Activated naive CD4-positive, alpha-beta T cell treated with Interleukin-2 at 50 U/mL for 16 hours (primary cell): ENCODE results near the gene TAF4B.
"Not testable (repeated sequence)": the region's sequence is repeated elsewhere in the genome, so short reads cannot be mapped to it uniquely, and the experiment has no call there.

Source experiments
- DNase-seq: peaks from one replicate; pipeline ENCODE4 v3.0.0-alpha.2; 2020

Gene TAF4B

GRCh38 chr18:26317398-26317797, 91.2 kb downstream of the TAF4B start:
- no peak for DNase-seq

DNA sequence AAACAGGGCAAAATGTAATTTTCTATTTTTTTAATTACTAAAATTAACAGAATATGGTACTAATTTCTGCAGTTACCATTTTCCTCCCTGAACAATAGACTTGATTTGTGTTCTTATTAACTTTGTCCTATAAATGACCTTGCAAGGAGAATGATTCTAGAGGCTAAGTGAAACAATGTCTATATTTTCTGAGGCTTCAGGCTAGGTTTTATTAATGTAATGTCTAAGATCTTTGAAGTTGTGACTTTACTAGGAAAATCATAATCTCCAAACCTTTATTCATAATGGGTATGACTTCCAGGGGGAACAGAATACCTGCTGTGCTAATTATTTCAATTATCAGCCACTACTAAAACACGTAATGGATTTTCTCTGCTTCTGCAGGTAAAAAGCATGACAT, 94.4 kb downstream of the TAF4B start:
- no peak for DNase-seq

GRCh38 chr18:26322890-26323653, 96.8 kb downstream of the TAF4B start:
- DNase-seq: no peak

GRCh38 chr18:26325771-26326170, 99.5 kb downstream of the TAF4B start:
- no peak for DNase-seq

GRCh38 chr18:26327062-26327461, 100.8 kb downstream of the TAF4B start:
- DNase-seq: no peak

DNA sequence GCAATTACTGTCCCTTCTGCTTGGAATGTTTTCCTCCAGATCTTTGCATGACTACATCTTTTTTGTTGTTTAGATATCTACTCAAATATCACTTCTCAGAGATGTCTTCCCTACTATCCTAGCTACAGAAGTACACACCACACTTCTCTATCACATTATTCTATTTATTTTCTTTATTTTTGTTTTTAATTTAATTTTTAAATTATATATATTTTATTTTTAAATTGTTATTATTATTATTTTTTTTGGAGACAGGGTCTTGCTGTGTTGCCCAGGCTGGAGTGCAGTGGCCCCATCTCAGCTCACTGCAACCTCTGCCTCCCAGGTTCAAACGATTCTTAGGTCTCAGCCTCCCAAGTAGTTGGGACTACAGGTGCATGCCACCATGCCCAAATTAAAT, 106.7 kb downstream of the TAF4B start:
- DNase-seq: no peak

DNA sequence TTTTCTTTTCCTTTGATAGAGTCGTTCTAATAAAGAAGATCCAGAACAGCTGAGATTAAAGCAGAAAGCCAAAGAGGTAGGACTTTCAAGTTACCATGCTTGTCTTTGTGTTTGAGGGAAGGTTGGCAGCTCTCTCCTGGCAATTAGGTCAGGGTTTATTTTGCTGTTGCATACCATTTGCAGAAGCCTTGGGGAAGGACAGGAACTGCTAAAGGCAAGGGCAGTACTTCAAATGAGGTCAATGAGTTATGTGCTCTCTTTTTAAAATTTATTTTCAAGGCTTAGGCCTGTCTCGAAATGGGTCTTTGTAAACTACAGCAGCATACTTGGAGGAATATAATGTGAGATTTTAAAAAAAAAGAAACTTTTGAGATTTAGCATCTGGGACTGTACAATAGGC, 108.9 kb downstream of the TAF4B start:
- DNase-seq: no peak

DNA sequence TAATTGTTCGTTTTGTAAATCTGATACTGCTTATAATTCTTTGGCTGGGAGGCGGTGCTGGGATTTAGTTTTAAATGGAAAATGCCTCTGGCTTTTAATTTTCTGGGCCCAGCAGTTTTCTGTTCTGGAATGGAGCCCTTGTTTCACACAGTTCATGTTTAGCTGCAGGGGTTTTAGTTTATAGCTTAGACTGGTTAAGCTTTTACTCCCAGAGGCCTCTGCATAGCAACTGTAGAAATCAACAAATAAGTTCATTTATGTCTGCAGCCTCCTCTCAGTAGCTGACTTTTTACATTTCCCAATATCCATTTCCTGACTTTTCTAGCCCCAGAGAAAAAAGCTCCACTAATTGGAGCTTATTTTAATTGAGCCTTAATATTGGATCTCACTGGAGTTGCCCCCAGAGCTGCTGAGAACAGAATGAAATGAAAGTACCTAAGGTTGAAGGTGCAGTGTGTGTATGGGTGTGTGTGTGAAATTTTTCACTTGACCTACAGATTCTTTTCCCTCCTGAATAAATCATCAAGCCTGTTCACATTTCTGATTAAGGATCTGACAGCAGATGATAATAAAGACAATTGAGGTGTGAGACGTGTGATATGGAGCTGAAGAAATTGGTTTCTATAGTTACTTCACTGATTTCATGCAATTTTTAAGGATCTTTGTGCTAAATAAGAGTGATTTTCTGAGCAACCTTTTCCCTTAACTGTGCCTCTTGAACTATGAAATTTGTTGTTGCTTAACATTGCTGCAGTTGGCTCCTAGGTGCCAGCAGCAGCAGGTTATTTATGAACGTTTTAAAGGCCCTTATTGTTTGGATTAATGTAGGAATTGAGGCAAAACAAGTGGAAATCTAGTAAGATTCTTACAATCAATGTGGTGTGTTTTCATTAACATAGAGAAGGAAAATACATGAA, 109.6 kb downstream of the TAF4B start:
- DNase-seq: no peak

- DNase-seq: no peak
These were observed 110.3 kb downstream of the TAF4B start for GRCh38 chr18:26336572-26336971.

GRCh38 chr18:26342646-26343045, 116.4 kb downstream of the TAF4B start:
- no peak for DNase-seq

- no peak for DNase-seq
These were observed 124.7 kb downstream of the TAF4B start for GRCh38 chr18:26350961-26351360.

- DNase-seq: no peak
These were observed 130.0 kb downstream of the TAF4B start for GRCh38 chr18:26356045-26356785.

DNA sequence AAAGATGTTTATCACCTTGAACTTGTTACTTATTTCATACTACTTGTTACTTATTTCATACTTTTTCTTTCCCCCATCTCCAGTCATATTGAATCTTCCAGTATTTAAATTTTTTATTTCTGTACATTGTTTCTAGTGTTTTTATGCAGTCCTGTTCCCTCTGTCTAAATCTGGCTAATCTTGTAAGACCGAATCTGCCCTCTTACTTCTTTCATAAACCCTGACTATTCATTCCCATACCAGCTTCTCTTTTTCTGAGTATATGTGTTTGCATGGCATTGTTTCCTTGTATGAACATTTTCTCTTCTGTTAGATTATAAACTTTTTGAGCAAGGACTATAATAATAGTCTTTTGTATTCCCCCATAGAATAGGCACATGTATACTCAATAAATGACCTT, 131.7 kb downstream of the TAF4B start:
- DNase-seq: no peak

GRCh38 chr18:26362021-26362420, 135.8 kb downstream of the TAF4B start:
- no peak for DNase-seq

- no peak for DNase-seq
These were observed 141.2 kb downstream of the TAF4B start for GRCh38 chr18:26367425-26367824.

- no peak for DNase-seq
These were observed 143.8 kb downstream of the TAF4B start for GRCh38 chr18:26370037-26370436.

GRCh38 chr18:26376105-26376504, 149.9 kb downstream of the TAF4B start:
- DNase-seq: no peak

DNA sequence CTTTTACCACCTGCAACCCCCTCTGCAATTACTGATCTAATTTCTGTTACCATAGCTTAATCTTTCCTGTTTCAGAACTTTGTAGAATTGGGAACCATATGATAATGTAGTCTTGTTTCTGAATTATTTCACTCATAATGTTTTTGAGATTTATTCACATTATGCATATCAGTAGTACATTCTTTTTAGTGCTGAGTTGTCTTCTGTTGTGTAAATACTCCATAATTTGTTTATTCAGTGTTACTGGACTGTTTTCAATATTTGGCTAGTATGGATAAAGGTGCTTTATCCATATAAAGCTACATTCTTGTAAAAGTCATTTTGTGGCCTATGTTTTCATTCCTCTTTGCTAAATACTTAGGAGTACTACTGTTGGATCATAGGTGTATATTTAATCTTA, 152.5 kb downstream of the TAF4B start:
- DNase-seq: no peak

GRCh38 chr18:26381555-26381954, 155.3 kb downstream of the TAF4B start:
- not testable (repeated sequence) for DNase-seq

DNA sequence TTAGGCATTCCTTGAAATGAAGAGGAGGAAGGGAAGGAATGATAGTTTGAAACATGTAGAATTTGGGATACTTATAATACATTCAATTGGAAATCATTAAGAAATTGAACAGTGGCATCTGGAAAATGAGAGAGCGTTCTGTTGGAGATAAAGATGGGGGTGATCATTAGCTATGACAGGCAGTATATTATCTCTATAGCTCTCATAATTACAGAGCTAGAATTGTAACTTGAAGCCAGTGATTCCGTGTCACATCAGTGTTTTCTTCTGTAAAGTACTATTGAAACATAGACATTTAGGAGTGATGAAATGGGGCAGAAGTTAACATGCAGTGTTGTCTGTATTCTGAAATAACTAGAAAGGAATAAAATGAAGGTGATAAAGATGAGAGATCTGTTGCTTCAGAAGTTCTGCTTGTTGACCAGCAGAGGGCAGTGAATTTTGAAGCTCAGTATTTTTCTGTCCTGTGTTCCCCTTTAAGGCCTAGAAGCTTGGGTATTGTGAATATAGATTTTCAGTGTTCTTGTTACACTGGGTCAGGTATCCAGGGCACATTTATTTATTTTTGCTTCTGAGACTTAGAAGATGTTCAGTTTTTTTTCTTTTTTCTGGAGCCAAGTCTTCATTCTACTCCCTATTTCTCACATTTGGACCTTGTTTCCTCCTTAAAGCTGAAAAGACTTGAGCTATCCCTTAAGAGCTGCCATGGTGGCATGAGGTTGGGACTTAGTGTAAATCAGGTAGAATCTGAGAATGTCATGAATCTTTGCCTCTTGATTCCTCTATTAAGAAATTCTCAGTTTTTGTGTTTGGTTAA, 157.4 kb downstream of the TAF4B start:
- no peak for DNase-seq

- DNase-seq: no peak
These were observed 159.8 kb downstream of the TAF4B start for GRCh38 chr18:26386002-26386401.

DNA sequence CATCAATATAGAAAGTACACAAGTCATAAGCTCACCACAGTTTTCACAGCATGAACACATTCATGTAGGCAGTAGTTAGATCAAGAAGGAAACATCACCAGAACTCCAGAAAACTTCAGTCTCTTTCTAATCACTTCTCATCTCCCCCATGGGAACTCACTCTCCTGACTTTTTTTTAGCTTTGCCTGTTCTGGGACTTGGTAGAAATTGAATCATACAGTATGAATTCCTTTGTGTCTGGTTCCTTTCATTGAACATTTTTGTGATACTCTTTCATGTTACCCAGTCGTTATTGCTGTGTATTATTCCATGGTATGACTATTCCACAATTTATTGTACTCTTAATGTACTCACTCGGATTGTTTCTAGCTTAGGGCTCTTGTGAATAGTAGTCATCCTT, 160.2 kb downstream of the TAF4B start:
- no peak for DNase-seq
